ENCODE data around the gene PRKCB. TPM values are rescaled to one million over a fixed set of nuclear protein-coding genes. Genes with fewer than 3 reads are reported as not detected.

Gene PRKCB
- total RNA-seq, 4 donors from 2014 or later = 7.4 to 21.6 (median 12.9) TPM

DNA sequence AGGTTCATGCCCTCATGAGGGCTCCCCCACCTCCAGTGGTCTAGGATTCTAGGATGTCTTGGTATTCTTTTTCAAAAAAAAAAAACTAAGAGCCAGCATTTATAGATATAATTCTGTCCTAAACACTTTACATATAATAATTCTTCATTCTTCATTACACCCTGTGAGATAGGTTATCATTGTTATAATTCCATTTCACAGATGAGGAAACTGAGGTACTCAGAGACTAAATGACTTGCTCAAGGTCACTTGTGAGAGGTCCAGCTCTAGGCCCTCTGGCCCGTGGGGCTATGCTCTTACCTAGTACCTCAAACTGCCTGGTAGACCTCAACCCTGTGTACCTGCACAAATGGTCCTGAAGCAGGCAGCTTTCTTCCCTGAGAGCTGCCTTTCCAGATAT, 172.2 kb downstream of the PRKCB start:
- 40 to 55% methylated on average over 1 of the region's 1 CpG for WGBS, 2 donors
- intact Hi-C loops (cut with DNase I; ENCODE audit: low total_unique reads) = no loop called here
- H3K4me3 ChIP-seq (ENCODE audit: low read depth, poor library complexity, severe bottlenecking) = no peak overlapping the region
- TF ChIP-seq POLR2A (IDR thresholded peaks at IDR 0.05) = no peak
- TF ChIP-seq, protein P1, sequence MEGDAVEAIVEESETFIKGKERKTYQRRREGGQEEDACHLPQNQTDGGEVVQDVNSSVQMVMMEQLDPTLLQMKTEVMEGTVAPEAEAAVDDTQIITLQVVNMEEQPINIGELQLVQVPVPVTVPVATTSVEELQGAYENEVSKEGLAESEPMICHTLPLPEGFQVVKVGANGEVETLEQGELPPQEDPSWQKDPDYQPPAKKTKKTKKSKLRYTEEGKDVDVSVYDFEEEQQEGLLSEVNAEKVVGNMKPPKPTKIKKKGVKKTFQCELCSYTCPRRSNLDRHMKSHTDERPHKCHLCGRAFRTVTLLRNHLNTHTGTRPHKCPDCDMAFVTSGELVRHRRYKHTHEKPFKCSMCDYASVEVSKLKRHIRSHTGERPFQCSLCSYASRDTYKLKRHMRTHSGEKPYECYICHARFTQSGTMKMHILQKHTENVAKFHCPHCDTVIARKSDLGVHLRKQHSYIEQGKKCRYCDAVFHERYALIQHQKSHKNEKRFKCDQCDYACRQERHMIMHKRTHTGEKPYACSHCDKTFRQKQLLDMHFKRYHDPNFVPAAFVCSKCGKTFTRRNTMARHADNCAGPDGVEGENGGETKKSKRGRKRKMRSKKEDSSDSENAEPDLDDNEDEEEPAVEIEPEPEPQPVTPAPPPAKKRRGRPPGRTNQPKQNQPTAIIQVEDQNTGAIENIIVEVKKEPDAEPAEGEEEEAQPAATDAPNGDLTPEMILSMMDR (IDR thresholded peaks at IDR 0.05) = no peak
- DNase-seq (ENCODE audit: low spot score in 2 of 2) = no peak

DNA sequence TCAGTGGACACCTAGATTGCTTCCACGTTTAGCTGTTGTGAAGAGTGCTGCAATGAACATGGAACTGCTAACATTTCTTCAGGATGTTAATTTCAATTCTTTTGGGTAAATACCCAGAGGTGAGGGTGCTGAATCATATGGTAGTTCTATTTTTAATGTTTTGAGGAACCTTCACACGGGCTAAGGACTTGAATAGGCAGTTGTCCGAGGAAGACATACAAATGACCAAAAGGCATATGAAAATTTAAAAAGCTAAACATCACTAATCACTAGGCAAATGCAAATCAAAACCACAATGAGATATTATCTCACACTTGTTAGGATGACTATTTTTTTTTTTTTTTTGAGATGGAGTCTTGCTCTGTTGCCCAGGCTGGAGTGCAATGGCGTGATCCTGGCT, 173.3 kb downstream of the PRKCB start:
- TF ChIP-seq POLR2A (IDR thresholded peaks at IDR 0.05) = no peak
- TF ChIP-seq, protein P1 (IDR thresholded peaks at IDR 0.05) = no peak
- no peak for DNase-seq (ENCODE audit: low spot score in 2 of 2)
- H3K4me3 ChIP-seq (ENCODE audit: low read depth, poor library complexity, severe bottlenecking) = no peak overlapping the region
- WGBS, 2 donors = 71 to 76% methylated on average over 4 of the region's 4 CpGs
- intact Hi-C loops (cut with DNase I; ENCODE audit: low total_unique reads) = no loop called here

DNA sequence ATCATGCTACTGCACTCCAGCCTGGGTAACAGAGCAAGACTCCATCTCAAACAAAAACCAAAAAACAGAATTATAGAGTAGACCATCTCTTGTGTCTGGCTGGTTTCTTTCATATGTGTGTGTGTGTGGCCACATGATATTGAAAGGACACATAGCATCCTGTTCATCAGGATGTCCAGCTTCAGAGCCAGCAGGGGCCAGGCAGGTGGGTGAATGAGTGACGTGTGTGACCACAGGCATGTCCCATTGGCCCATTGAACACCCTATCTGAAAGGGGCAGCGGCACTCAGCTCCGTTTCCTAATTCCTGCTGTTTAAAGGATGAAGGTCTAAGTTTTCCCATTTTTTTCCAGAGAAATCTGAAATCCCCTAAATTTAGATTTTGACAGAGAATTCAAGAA, 174.2 kb downstream of the PRKCB start:
- no peak overlapping the region for H3K4me3 ChIP-seq (ENCODE audit: low read depth, poor library complexity, severe bottlenecking)
- intact Hi-C loops (cut with DNase I; ENCODE audit: low total_unique reads) = loop anchor here (5.0 kb wide), 1 partner anchor 203 kb away; no protein-coding TSS in a partner anchor
- 74 to 75% methylated on average over 3 of the region's 3 CpGs for WGBS, 2 donors
- TF ChIP-seq, protein P1 (IDR thresholded peaks at IDR 0.05) = no peak
- no peak for TF ChIP-seq POLR2A (IDR thresholded peaks at IDR 0.05)
- DNase-seq (ENCODE audit: low spot score in 2 of 2) = no peak

DNA sequence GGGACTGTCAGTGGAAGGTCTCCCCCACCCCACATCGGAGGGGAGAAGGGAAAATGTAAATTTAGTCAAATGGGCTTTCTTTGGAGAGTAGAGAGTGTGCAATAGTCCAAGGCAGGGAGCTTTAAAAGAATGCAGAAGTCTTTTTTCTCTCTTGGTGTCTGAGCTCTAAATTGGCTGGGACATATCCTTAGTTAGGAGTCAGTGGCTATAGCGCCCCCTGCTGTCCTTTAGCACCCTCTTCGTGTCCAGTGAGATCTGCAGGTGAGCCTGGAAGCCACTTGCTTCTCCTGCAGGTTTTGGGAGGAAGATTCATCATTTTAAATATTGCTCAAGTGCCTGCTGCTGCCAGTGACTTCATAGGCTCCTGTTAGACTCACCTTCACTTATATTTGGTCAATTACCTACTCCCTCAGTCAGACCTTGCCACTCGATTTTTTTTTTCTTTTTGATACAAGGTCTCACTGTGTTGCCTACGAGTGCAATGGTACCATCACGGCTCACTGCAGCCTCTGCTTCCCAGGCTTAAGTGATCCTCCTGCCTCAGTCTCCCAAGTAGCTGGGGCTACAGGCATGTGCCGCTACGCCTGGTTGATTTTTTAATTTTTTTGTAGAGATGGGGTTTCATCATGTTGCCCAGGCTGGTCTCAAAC, 174.8 kb downstream of the PRKCB start:
- H3K4me3 ChIP-seq (ENCODE audit: low read depth, poor library complexity, severe bottlenecking) = no peak overlapping the region
- TF ChIP-seq, protein P1 (IDR thresholded peaks at IDR 0.05) = no peak
- TF ChIP-seq POLR2A (IDR thresholded peaks at IDR 0.05) = no peak
- peak; percentile 71 to 91 for DNase-seq (ENCODE audit: low spot score in 2 of 2)
- intact Hi-C loops (cut with DNase I; ENCODE audit: low total_unique reads) = loop anchor here (5.0 kb wide), 1 partner anchor 203 kb away; no protein-coding TSS in a partner anchor
- WGBS, 2 donors = 48 to 53% methylated on average over 8 of the region's 8 CpGs

DNA sequence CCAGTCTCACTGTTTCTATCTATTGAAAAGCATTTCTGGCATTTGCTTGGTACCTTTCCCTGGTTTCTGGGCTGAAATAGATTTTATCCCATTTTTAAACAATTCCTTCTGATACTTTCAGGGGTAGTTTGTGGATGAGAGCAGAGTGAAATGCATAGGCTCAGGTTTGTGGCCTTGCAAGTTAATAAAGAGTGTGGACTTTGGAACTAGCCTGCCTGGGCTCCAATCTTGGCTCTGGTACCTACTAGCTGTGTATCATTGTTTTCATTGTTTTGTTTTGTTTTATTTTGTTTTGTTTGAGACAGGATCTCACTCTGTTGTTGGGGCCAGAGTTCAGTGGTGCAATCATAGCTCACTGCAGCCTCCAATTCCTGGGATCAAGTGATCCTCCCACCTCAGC, 175.5 kb downstream of the PRKCB start:
- intact Hi-C loops (cut with DNase I; ENCODE audit: low total_unique reads) = loop anchor here (5.0 kb wide), 1 partner anchor 204 kb away; no protein-coding TSS in a partner anchor
- TF ChIP-seq, protein P1 (IDR thresholded peaks at IDR 0.05) = no peak
- no peak for TF ChIP-seq POLR2A (IDR thresholded peaks at IDR 0.05)
- no peak overlapping the region for H3K4me3 ChIP-seq (ENCODE audit: low read depth, poor library complexity, severe bottlenecking)
- no peak for DNase-seq (ENCODE audit: low spot score in 2 of 2)
